Endothelial cell (in vitro differentiated cells): ENCODE measurements around the gene CADM4. TPM values are rescaled to one million over a fixed set of nuclear protein-coding genes. Genes with fewer than 3 reads are reported as not detected.
A peak's percentile ranks its signal among the peaks of the same experiment; 100 is the strongest.

Experiments used
- DNase-seq: peaks from one replicate; pipeline ENCODE4 v3.0.0; 2021; ENCODE audit warnings: low spot score
- H3K27ac Mint-ChIP-seq: one replicate; pipeline ENCODE4 v1.8.0; 2021; ENCODE audit warnings: mixed read lengths, inconsistent platforms; ENCODE audit not compliant: unreplicated experiment
- H3K27me3 Mint-ChIP-seq: one replicate; pipeline ENCODE4 v1.8.0; 2021; ENCODE audit warnings: mild to moderate bottlenecking, moderate library complexity, mixed read lengths, inconsistent platforms; ENCODE audit not compliant: unreplicated experiment
- H3K36me3 Mint-ChIP-seq: one replicate; pipeline ENCODE4 v1.8.0; 2021; ENCODE audit warnings: mild to moderate bottlenecking, low read depth, mixed read lengths, inconsistent platforms; ENCODE audit not compliant: unreplicated experiment
- H3K4me1 Mint-ChIP-seq: one replicate; pipeline ENCODE4 v1.8.0; 2021; ENCODE audit warnings: mild to moderate bottlenecking, mixed read lengths, inconsistent platforms; ENCODE audit not compliant: unreplicated experiment
- H3K4me3 Mint-ChIP-seq: one replicate; pipeline ENCODE4 v1.8.0; 2021; ENCODE audit warnings: mild to moderate bottlenecking, mixed read lengths, inconsistent platforms; ENCODE audit not compliant: unreplicated experiment
- H3K9me3 Mint-ChIP-seq: one replicate; pipeline ENCODE4 v1.8.0; 2021; ENCODE audit warnings: mixed read lengths, inconsistent platforms; ENCODE audit not compliant: unreplicated experiment
- CTCF ChIP-seq: fragments of 200-600 bp; sonication (generic); IDR thresholded peaks from one replicate; pipeline ENCODE4 v1.5.0; 2021; ENCODE audit warnings: antibody characterized with exemption; ENCODE audit not compliant: unreplicated experiment
- total RNA-seq: library from RNA; stranded (reverse); fragmentation: NEBNext Ultra II Directional; extraction: Animal tissue kit (Norgen Biotek cat#: 25700); gene quantifications from one replicate; pipeline ENCODE4 v1.2.1, GENCODE V29; 2021; ENCODE audit not compliant: unreplicated experiment

CADM4 gene
- total RNA-seq, 1 donor from 2014 or later = 21.1 TPM

GRCh38 chr19:43582495-43582894 lies 57.2 kb downstream of the CADM4 start:
- H3K4me1 Mint-ChIP-seq = peaks cover 16% of the 10 kb centered on the region
- no peak overlapping the region for H3K4me3 Mint-ChIP-seq
- TF ChIP-seq CTCF = no peak
- no peaks in the 10 kb centered on the region for H3K9me3 Mint-ChIP-seq
- H3K27me3 Mint-ChIP-seq = peaks cover 8% of the 10 kb centered on the region
- no peak overlapping the region for H3K27ac Mint-ChIP-seq
- no peak for DNase-seq
- H3K36me3 Mint-ChIP-seq = peaks cover 8% of the 10 kb centered on the region

- no peak for DNase-seq
- Mint-ChIP-seq H3K27me3 (peaks cover 11% of the 10 kb centered on the region), H3K9me3 (no peaks in the 10 kb centered on the region), H3K27ac (no peak overlapping the region), H3K4me1 (peaks cover 18% of the 10 kb centered on the region), H3K4me3 (no peak overlapping the region), H3K36me3 (peaks cover 8% of the 10 kb centered on the region)
- no peak for TF ChIP-seq CTCF
These were observed 58.2 kb downstream of the CADM4 start for GRCh38 chr19:43581467-43581866.

- H3K4me3 Mint-ChIP-seq = peak overlapping the region; percentile 57
- DNase-seq = no peak
- peaks cover 13% of the 10 kb centered on the region for H3K27me3 Mint-ChIP-seq
- peaks cover 30% of the 10 kb centered on the region for H3K4me1 Mint-ChIP-seq
- H3K27ac Mint-ChIP-seq = peak overlapping the region; percentile 9
- no peaks in the 10 kb centered on the region for H3K9me3 Mint-ChIP-seq
- H3K36me3 Mint-ChIP-seq = peaks cover 10% of the 10 kb centered on the region
- no peak for TF ChIP-seq CTCF
These were observed 60.9 kb downstream of the CADM4 start for GRCh38 chr19:43578787-43579186.

GRCh38 chr19:43575955-43576878 lies 63.4 kb downstream of the CADM4 start:
- H3K27ac Mint-ChIP-seq = peak overlapping the region; percentile 99
- no peak for TF ChIP-seq CTCF
- H3K27me3 Mint-ChIP-seq = peaks cover 17% of the 10 kb centered on the region
- H3K9me3 Mint-ChIP-seq = no peaks in the 10 kb centered on the region
- no peak for DNase-seq
- peaks cover 13% of the 10 kb centered on the region for H3K36me3 Mint-ChIP-seq
- peaks cover 26% of the 10 kb centered on the region for H3K4me1 Mint-ChIP-seq
- H3K4me3 Mint-ChIP-seq = peak overlapping the region; percentile 82
